ENCODE data around the gene RHCG.

DNA sequence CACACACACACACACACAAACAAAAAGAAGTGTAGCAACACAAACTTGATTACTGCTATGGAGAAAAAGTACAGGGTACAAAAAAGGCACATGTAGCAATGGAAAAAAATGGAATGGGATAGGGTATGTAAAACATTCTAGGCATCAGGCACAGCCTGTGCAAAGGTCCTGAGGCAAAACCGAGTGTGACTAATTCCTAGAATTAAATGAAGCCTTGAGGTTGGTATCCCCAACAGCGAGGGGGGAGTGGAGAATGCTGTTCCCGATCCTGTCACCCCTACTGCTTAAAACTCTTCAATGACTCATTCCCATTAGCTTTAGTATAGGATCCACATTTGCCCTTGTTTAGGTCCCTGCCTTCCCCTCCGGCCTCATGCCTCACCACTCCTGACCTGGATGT lies 37.9 kb downstream of the RHCG start:
- TF ChIP-seq, protein P1, sequence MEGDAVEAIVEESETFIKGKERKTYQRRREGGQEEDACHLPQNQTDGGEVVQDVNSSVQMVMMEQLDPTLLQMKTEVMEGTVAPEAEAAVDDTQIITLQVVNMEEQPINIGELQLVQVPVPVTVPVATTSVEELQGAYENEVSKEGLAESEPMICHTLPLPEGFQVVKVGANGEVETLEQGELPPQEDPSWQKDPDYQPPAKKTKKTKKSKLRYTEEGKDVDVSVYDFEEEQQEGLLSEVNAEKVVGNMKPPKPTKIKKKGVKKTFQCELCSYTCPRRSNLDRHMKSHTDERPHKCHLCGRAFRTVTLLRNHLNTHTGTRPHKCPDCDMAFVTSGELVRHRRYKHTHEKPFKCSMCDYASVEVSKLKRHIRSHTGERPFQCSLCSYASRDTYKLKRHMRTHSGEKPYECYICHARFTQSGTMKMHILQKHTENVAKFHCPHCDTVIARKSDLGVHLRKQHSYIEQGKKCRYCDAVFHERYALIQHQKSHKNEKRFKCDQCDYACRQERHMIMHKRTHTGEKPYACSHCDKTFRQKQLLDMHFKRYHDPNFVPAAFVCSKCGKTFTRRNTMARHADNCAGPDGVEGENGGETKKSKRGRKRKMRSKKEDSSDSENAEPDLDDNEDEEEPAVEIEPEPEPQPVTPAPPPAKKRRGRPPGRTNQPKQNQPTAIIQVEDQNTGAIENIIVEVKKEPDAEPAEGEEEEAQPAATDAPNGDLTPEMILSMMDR (IDR thresholded peaks at IDR 0.05 in 8 of 11, conservative IDR thresholded peaks at IDR 0.05 in 3 of 11), result no peak
- TF ChIP-seq POLR2AphosphoS5 (IDR thresholded peaks at IDR 0.05) (no peak), POLR2A (IDR thresholded peaks at IDR 0.05) (no peak)

All from spleen (tissue), 7 donors.